BJ (cell line): ENCODE measurements around the gene UBFD1. TPM values are rescaled to one million over a fixed set of nuclear protein-coding genes. Genes with fewer than 3 reads are reported as not detected.
"Not testable (repeated sequence)": the region's sequence is repeated elsewhere in the genome, so short reads cannot be mapped to it uniquely, and the experiment has no call there.

Experiments
- CTCF ChIA-PET: fragments of 350-600 bp; formaldehyde crosslinking; extraction: SDS; loops from one replicate; lab custom pipeline; 2021; ENCODE audit warnings: antibody characterized with exemption, inconsistent platforms; lab: Yijun Ruan, JAX
- POLR2A ChIA-PET: fragments of 300-600 bp; sonication (Branson Sonifier 250); formaldehyde crosslinking; extraction: SDS; loops from one replicate; lab custom pipeline; 2021; ENCODE audit warnings: antibody characterized with exemption; lab: Charles Lee
- DNase-seq: peaks from one replicate; pipeline ENCODE4 v3.0.0-alpha.2; 2011; ENCODE audit warnings: low read depth
- H3K27me3 ChIP-seq: 2 replicates; pipeline ENCODE4 v1.6.0; 2011; ENCODE audit warnings: low read length; ENCODE audit not compliant: control insufficient read depth, insufficient read depth
- H3K36me3 ChIP-seq: 2 replicates; pipeline ENCODE4 v1.5.1; 2011; ENCODE audit warnings: low read length; ENCODE audit not compliant: control insufficient read depth, insufficient read depth
- H3K4me3 ChIP-seq: 2 replicates; pipeline ENCODE4 v1.5.1; 2011; ENCODE audit warnings: low read depth, mild to moderate bottlenecking, control low read depth, low read length
- CTCF ChIP-seq: IDR thresholded peaks from 2 replicates; pipeline ENCODE4 v1.5.1; 2011; ENCODE audit warnings: low read depth, mild to moderate bottlenecking, control low read depth, inconsistent platforms, low read length, moderate library complexity; ENCODE audit not compliant: insufficient read depth
- polyA plus RNA-seq: library from polyadenylated mRNA; depleted of rRNA; stranded (reverse); fragments of >200 nt; gene quantifications from 2 replicates; pipeline ENCODE4 v1.2.3, GENCODE V29; 2011

UBFD1 gene
- polyA plus RNA-seq, 1 experiment: 61.4 TPM

- TF ChIP-seq CTCF: no peak
- Histone ChIP-seq H3K4me3 (peak within 1 kb of the TSS; percentile 59), H3K36me3 (no peaks in the 10 kb centered on the region), H3K27me3 (no peaks in the 10 kb centered on the region)
- ChIA-PET CTCF (interaction anchor here (1.0 to 1.8 kb wide), 2 partner anchors 20 to 75 kb away, joined by 3 to 6 read pairs; no protein-coding TSS in a partner anchor), POLR2A (interaction anchor here (0.7 kb wide), 1 partner anchor 119 kb away, joined by 3 read pairs; no protein-coding TSS in a partner anchor)
- DNase-seq: peak; percentile 26
These were observed 47.2 kb upstream of the UBFD1 start, which contains the start of gene GGA2 for GRCh38 chr16:23510164-23510914. GGA2 (minus strand) TSS chr16:23510494; CDS start chr16:23510411, 83 bp downstream.

- H3K27me3 ChIP-seq, POLR2A ChIA-PET, CTCF ChIA-PET, H3K36me3 ChIP-seq, DNase-seq: not testable (repeated sequence)
- H3K4me3 ChIP-seq: peak overlapping the region; percentile 59
These were observed 46.6 kb upstream of the UBFD1 start for GRCh38 chr16:23510915-23511270.

GRCh38 chr16:23511731-23512130 lies 45.8 kb upstream of the UBFD1 start:
- Histone ChIP-seq H3K27me3 (no peaks in the 10 kb centered on the region), H3K4me3 (no peak overlapping the region), H3K36me3 (no peaks in the 10 kb centered on the region)
- ChIA-PET POLR2A (no interaction called here), CTCF (no interaction called here)
- DNase-seq: no peak
- no peak for TF ChIP-seq CTCF

- no peak overlapping the region for H3K4me3 ChIP-seq
- DNase-seq: no peak
- POLR2A ChIA-PET: no interaction called here
- no peaks in the 10 kb centered on the region for H3K36me3 ChIP-seq
- no peaks in the 10 kb centered on the region for H3K27me3 ChIP-seq
- CTCF ChIA-PET: no interaction called here
- no peak for TF ChIP-seq CTCF
These were observed 45.3 kb upstream of the UBFD1 start for GRCh38 chr16:23512168-23512695.

- no peak overlapping the region for H3K4me3 ChIP-seq
- no peaks in the 10 kb centered on the region for H3K27me3 ChIP-seq
- CTCF ChIA-PET: interaction anchor here (1.8 kb wide), 1 partner anchor 10 kb away, joined by 7 read pairs; no protein-coding TSS in a partner anchor
- no peak for TF ChIP-seq CTCF
- no peak for DNase-seq
- POLR2A ChIA-PET: interaction anchor here (0.7 kb wide), 1 partner anchor 1236 kb away, joined by 8 read pairs; no protein-coding TSS in a partner anchor
- peaks cover under 1% of the 10 kb centered on the region for H3K36me3 ChIP-seq
These were observed 43.0 kb upstream of the UBFD1 start for GRCh38 chr16:23514381-23515152.
